NOMO-1 treated with DMSO at 0.1 percent for 48 hours (cell line): ENCODE data around the gene LTBP2.
"Not testable (repeated sequence)": the region's sequence is repeated elsewhere in the genome, so short reads cannot be mapped to it uniquely, and the experiment has no call there.

Source experiments
- DNase-seq: peaks from one replicate; lab custom pipeline; 2025; ENCODE audit not compliant: unreplicated experiment; lab: John Stamatoyannopoulos, UW

Gene LTBP2

GRCh38 chr14:74554742-74555362 is 57.2 kb downstream of the LTBP2 start:
- no peak for DNase-seq

- no peak for DNase-seq
Measured at GRCh38 chr14:74552623-74553022, 59.4 kb downstream of the LTBP2 start.

GRCh38 chr14:74551431-74552371 is 60.3 kb downstream of the LTBP2 start:
- DNase-seq: no peak

- no peak for DNase-seq
Measured at GRCh38 chr14:74551001-74551400, 61.0 kb downstream of the LTBP2 start.

GRCh38 chr14:74550071-74550470 is 62.0 kb downstream of the LTBP2 start:
- DNase-seq: no peak

GRCh38 chr14:74549588-74549987 is 62.4 kb downstream of the LTBP2 start:
- no peak for DNase-seq

- no peak for DNase-seq
Measured at GRCh38 chr14:74548881-74549280, 63.2 kb downstream of the LTBP2 start.

GRCh38 chr14:74547331-74547927 is 64.6 kb downstream of the LTBP2 start:
- no peak for DNase-seq

GRCh38 chr14:74546416-74546815 is 65.6 kb downstream of the LTBP2 start:
- no peak for DNase-seq

- no peak for DNase-seq
Measured at GRCh38 chr14:74545386-74545785, 66.7 kb downstream of the LTBP2 start.

GRCh38 chr14:74543771-74544438 is 68.1 kb downstream of the LTBP2 start:
- no peak for DNase-seq

- no peak for DNase-seq
Measured at GRCh38 chr14:74542056-74542685, 69.9 kb downstream of the LTBP2 start.

- no peak for DNase-seq
Measured at GRCh38 chr14:74541225-74541624, 70.8 kb downstream of the LTBP2 start.

GRCh38 chr14:74539503-74539902 is 72.5 kb downstream of the LTBP2 start:
- DNase-seq: no peak

- no peak for DNase-seq
Measured at GRCh38 chr14:74538411-74539391, 73.3 kb downstream of the LTBP2 start.

- not testable (repeated sequence) for DNase-seq
Measured at GRCh38 chr14:74536336-74536735, 75.7 kb downstream of the LTBP2 start.

- no peak for DNase-seq
Measured at GRCh38 chr14:74535756-74536325, 76.2 kb downstream of the LTBP2 start.

- DNase-seq: no peak
Measured at GRCh38 chr14:74533576-74533975, 78.5 kb downstream of the LTBP2 start.

GRCh38 chr14:74532246-74532645 is 79.8 kb downstream of the LTBP2 start:
- DNase-seq: no peak
